ENCODE data around the gene PARP15.

DNA sequence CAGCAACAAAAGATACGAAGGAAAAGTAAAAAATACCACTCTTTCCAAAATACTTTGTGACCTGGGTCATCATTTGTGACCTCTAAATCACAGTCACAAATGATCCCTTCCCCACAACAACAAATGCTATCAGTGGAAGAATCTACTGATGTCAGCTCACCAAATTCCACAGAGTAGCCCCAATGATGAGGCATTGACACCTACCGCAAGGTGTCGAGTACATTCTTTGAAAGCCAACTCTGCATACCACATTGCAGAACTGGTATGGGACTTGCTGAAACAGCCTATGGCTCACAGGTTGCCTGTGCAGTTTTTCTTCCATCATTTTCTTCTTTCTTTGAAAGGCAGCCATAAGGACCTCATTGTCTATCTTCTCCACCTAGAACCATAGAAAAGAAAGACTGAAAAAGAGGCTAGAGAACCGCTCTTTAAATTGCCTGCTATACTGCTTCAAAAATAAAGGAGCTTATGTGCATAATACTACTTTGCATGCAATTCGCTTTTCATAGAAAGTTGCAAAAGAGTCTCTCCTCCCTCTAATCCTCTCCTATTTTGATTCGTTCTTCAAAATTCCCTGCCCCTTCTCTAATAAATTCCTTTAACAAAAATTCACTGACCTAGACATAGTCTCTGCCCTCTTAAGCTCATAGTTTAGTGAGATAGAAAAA lies 41.4 kb upstream of the PARP15 start:
- no peak for TF ChIP-seq EZH2 (IDR thresholded peaks at IDR 0.05; ENCODE audit: insufficient read depth, low read length)
- no peak for TF ChIP-seq CTCF (IDR thresholded peaks at IDR 0.05; ENCODE audit: insufficient read depth, low read depth, low read length)

All from astrocyte (in vitro differentiated cells and primary cell).